SH-SY5Y (cell line): ENCODE data around the gene CCT2.

Experiments used
- GATA2 ChIP-seq: IDR thresholded peaks from 2 replicates; pipeline ENCODE4 v1.6.1; 2011; ENCODE audit warnings: mild to moderate bottlenecking, low read depth, low read length
- GATA3 ChIP-seq: IDR thresholded peaks from 2 replicates; pipeline ENCODE4 v1.6.1; 2011; ENCODE audit warnings: low read depth, mild to moderate bottlenecking, low read length, moderate library complexity

DNA sequence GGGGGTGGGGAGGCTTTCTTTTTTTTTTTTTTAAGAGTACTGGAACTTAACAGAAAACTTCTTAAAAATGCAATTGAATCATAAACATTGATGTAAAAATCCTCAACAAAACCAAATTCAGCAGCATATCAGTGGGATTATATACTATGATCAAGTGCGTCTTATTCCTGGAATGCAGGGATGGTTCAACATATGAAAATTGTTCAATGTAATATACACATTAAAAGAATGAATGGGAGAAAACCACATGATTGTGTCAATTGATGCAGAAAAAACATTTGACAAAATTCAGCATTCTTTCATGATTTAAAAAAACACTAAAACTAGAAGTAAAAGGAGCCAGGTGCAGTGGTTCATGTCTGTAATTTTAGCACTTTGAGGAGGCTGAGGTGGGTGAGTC, 41.2 kb upstream of the CCT2 start:
- TF ChIP-seq GATA2 (no peak), GATA3 (no peak)
